ENCODE data around the gene ARAP1. TPM values are rescaled to one million over a fixed set of nuclear protein-coding genes. Genes with fewer than 3 reads are reported as not detected.

Gene ARAP1
- total RNA-seq, 2 experiments from 2014 or later, result 77.7 to 91.5 TPM

GRCh38 chr11:72758690-72759389 lies 6.6 kb upstream of the ARAP1 start:
- Mint-ChIP-seq H3K9me3 (no peaks in the 10 kb centered on the region), H3K27me3 (no peaks in the 10 kb centered on the region), H3K4me1 (ENCODE audit: low read depth) (peaks cover 16% of the 10 kb centered on the region), H3K27ac (no peak overlapping the region), H3K36me3 (ENCODE audit: low read depth) (no peaks in the 10 kb centered on the region), H3K4me3 (no peak overlapping the region)
- ChIA-PET CTCF (no interaction called here), POLR2A (no interaction called here)
- ATAC-seq (no peak), DNase-seq (no peak)
- intact Hi-C loops (cut with micrococcal nuclease), result no loop called here
- no peak for TF ChIP-seq CTCF (IDR thresholded peaks at IDR 0.05)

GRCh38 chr11:72758304-72758689 lies 6.1 kb upstream of the ARAP1 start:
- POLR2A ChIA-PET, result interaction anchor here (0.6 to 1.7 kb wide), 2 partner anchors 54 to 472 kb away, joined by 3 to 4 read pairs; no protein-coding TSS in a partner anchor
- H3K36me3 Mint-ChIP-seq (ENCODE audit: low read depth), result no peaks in the 10 kb centered on the region
- no peak overlapping the region for H3K4me3 Mint-ChIP-seq
- no peaks in the 10 kb centered on the region for H3K9me3 Mint-ChIP-seq
- no peak overlapping the region for H3K27ac Mint-ChIP-seq
- no peak for TF ChIP-seq CTCF (IDR thresholded peaks at IDR 0.05)
- DNase-seq (no peak), ATAC-seq (no peak)
- CTCF ChIA-PET, result no interaction called here
- intact Hi-C loops (cut with micrococcal nuclease), result no loop called here
- no peaks in the 10 kb centered on the region for H3K27me3 Mint-ChIP-seq
- peaks cover 11% of the 10 kb centered on the region for H3K4me1 Mint-ChIP-seq (ENCODE audit: low read depth)

GRCh38 chr11:72755713-72756285 lies 3.6 kb upstream of the ARAP1 start:
- no peak overlapping the region for H3K4me3 Mint-ChIP-seq
- H3K36me3 Mint-ChIP-seq (ENCODE audit: low read depth), result no peaks in the 10 kb centered on the region
- H3K27me3 Mint-ChIP-seq, result no peaks in the 10 kb centered on the region
- POLR2A ChIA-PET, result interaction anchor here (0.6 kb wide), 1 partner anchor 38 kb away, joined by 3 read pairs; no protein-coding TSS in a partner anchor
- no peak for TF ChIP-seq CTCF (IDR thresholded peaks at IDR 0.05)
- DNase-seq (no peak), ATAC-seq (no peak)
- CTCF ChIA-PET, result interaction anchor here (1.1 kb wide), 1 partner anchor 37 kb away, joined by 6 read pairs; no protein-coding TSS in a partner anchor
- no peaks in the 10 kb centered on the region for H3K9me3 Mint-ChIP-seq
- H3K4me1 Mint-ChIP-seq (ENCODE audit: low read depth), result peaks cover 11% of the 10 kb centered on the region
- H3K27ac Mint-ChIP-seq, result no peak overlapping the region
- intact Hi-C loops (cut with micrococcal nuclease), result no loop called here

GRCh38 chr11:72754544-72755155 lies 2.4 kb upstream of the ARAP1 start:
- POLR2A ChIA-PET, result no interaction called here
- H3K27me3 Mint-ChIP-seq, result no peaks in the 10 kb centered on the region
- intact Hi-C loops (cut with micrococcal nuclease), result no loop called here
- peaks cover 18% of the 10 kb centered on the region for H3K4me1 Mint-ChIP-seq (ENCODE audit: low read depth)
- H3K4me3 Mint-ChIP-seq, result no peak overlapping the region
- H3K27ac Mint-ChIP-seq, result no peak overlapping the region
- no peaks in the 10 kb centered on the region for H3K9me3 Mint-ChIP-seq
- DNase-seq (no peak), ATAC-seq (no peak)
- H3K36me3 Mint-ChIP-seq (ENCODE audit: low read depth), result no peaks in the 10 kb centered on the region
- CTCF ChIA-PET, result no interaction called here
- no peak for TF ChIP-seq CTCF (IDR thresholded peaks at IDR 0.05)

- no peak for TF ChIP-seq CTCF (IDR thresholded peaks at IDR 0.05)
Observed at GRCh38 chr11:72754149-72754543, 1.9 kb upstream of the ARAP1 start.

More at GRCh38 chr11:72754149-72754543, 1.9 kb upstream of the ARAP1 start:
- no peak for ATAC-seq
- ChIA-PET CTCF (no interaction called here), POLR2A (no interaction called here)
- no peak overlapping the region for H3K4me3 Mint-ChIP-seq
- H3K4me1 Mint-ChIP-seq (ENCODE audit: low read depth), result peaks cover 22% of the 10 kb centered on the region
- H3K9me3 Mint-ChIP-seq, result no peaks in the 10 kb centered on the region
- no peaks in the 10 kb centered on the region for H3K36me3 Mint-ChIP-seq (ENCODE audit: low read depth)
- intact Hi-C loops (cut with micrococcal nuclease), result no loop called here
- no peaks in the 10 kb centered on the region for H3K27me3 Mint-ChIP-seq
- no peak overlapping the region for H3K27ac Mint-ChIP-seq
- no peak for DNase-seq

All from activated CD8-positive, alpha-beta T cell treated with anti-CD3 and anti-CD28 coated beads for 36 hours (primary cell).